Fibroblast of upper back skin (primary cell): ENCODE measurements around the gene ADAMTSL3.
"Not testable (repeated sequence)": the region's sequence is repeated elsewhere in the genome, so short reads cannot be mapped to it uniquely, and the experiment has no call there.

Experiments used
- DNase-seq: peaks from one replicate; pipeline ENCODE4 v3.0.0-alpha.2; 2013

ADAMTSL3 gene

DNA sequence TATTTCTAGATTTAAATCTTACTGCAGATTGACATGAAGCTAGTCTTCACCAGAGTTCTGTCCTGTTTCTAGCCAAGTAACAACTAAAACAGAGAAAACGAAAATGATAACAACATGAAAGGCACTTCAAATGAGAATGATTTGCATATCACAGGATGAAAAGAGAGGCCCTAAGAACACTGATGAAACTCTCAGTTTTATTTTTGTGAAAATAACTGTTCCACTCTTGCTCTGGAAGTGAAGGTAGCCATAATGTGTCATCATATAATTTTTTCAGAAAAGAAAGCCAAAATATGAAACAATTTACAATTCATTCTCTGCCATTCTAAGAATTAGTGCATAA lies 274.4 kb downstream of the ADAMTSL3 start:
- DNase-seq: no peak

DNA sequence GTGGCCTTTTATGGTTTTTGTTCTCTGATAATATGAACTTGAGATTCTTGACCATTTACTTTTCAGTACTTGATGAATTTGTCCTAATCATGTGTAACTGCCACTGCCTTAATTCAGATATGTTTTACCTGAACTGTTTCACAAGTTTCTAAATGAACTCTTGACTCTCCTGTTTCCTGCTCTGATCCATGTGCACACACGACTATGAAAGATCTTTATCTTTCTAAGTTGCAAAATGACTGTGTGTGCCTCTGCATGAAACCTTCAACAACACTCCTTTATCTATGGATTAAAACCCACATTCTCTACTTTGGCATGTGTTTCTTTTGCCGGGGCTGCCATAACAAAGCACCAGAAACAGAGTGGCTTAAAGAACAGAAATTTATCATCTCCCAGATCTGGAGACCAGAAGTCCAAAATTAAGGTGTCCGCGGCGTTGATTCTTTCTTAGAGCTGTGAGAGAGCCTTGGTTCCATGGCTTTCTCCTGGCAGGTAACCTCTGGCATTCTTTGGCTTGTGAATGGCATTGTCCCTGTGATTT lies 275.0 kb downstream of the ADAMTSL3 start:
- DNase-seq: no peak

DNA sequence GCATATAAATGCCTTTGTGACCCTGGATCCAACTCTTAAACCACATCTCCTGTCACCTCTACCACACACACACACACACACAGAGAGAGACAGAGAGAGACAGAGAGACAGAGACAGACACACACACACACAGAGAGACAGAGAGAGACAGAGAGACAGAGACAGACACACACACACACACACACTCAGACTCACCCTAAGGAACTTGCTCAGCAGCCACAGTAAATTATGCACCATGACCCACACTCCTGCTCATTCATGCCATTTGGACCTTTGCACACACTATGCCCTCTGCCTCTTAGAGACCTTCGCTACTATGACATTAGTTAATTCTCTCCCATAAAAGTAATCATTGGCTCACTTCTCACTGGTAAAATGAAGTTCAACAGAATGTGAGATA lies 275.7 kb downstream of the ADAMTSL3 start:
- DNase-seq: no peak

DNA sequence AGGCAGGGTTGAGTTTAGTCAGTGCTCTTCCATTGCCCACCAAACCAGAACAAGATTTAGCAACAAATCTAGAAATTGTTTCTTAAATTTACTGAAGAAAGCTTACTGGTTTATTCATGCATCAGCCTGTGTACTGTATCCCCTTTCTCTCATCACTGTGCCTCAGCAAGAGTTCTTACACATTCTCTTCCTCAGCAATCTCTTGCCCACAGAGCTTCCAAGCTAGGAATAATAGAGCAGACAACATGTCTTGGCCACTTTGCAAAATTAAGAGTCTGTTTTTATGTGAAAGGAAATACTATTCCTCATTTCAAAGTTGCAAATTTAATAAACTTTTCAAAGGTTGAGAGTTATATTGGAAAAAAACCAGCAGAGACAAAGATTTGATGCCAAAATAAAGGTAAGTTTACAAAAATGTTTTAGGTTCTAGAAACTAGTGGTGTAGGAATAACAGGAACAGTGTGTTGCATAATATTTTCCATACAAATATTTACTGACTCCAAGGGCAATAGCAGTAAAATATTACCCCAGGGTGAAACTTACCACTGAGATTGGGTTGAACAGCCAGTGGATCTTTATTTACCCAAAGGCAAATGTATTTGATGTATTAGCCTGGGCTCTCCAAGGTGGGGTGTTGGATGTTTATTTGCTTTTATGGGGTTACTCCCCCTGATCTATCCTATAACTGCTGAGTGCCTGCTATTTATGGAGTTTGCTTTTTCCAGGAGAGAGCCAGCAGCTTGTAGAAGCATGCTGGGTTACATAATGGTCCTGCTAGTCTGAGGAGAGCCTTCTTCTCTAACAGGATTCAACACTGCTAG lies 276.7 kb downstream of the ADAMTSL3 start:
- DNase-seq: no peak

DNA sequence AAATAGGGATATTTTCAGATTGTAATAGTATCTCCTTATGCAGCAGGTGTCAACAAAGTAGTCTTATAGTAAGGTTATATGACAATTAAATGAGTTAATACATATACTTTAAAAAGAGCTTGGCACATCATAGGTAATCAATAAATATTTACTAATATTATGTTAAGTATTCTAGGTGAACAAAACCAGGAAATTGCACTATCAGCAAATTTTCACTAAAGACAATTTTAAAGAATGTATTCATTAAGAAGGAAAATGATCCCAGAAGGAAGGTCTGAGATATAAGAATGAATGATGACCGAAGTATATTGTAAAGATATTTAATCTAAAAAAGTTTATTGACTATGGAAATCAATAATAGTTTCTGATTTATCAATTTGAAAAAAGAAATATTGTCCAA lies 281.9 kb downstream of the ADAMTSL3 start:
- no peak for DNase-seq

DNA sequence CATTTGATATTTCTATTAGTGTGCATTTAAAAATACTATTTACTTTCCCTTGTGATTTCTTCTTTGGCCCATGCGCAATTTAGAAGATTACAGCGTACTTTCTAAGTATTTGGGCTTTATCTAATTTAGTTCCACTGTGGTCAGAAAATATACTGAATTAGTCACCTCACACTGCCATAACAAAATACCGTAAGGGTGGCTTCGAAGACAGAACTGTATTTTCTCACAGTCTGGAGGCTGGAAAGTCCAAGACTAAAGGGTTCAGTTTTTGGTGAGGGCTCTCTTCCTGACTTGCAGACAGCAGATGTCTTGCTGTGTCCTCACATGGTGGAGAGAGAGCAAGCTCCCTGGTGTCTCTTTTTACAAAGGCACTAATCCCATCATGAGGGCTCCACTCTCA lies 286.2 kb downstream of the ADAMTSL3 start:
- no peak for DNase-seq

DNA sequence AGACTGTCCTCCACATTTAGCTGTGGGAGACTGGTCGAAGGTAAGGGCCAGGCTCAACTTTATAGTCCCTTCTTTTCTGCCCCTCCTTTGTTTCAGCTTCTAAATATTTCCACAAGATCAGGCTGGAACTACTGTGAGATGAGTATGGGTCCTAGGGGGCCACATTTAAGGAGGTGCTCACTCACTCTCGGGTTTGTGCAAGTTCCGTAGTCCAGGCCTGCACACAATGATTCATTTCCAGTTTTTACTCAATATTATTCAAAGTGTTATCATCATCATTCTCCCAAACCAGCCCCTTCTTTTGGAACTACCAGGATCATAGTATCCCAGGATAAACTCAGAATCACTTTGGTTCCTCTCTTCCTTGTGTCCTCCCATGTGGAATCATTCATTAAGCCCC lies 289.1 kb downstream of the ADAMTSL3 start:
- no peak for DNase-seq

DNA sequence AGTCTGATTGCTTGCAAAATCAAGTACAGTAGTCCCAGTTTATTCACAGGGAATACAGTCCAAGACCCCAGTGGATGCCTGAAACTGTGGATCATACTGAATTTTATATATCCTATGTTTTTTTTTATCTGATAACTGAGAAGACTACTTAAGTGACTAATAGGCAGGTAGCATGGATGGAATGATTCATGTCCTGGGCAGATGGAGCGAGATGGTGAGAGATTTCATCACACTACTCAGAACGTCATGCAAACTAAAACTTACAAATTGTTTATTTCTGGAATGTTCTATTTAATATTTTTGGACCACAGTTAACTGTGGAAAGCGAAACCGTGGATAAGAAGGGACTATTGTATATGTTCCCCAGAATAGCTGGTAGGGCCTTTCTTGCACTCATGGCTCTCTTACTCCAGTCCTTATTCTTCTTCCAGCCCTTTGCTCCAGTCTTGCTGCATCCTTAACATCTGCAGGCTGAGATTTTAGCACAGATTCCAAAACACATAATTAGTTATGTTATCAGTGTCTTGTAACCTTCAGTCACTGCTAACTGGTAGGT lies 290.0 kb downstream of the ADAMTSL3 start:
- DNase-seq: peak; percentile 53

DNA sequence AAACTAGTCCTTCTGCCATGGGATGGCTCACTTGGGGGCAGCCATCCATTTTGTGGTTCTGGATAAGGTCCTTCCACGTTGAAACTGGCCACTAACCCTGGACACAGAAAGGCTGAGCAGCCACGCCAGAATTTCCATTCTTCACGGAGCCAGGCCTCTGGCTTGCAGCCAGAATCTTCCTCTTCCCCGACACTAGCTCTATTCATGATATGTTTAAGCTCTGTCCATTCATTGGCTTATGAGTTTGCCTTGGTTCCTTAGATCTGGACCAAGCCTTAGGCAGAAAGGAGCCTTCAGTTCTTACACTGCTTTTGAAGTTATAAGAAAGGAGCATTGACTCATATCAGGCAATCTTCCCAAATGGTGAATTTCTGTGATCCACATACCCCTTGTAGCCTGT lies 293.2 kb downstream of the ADAMTSL3 start:
- no peak for DNase-seq

DNA sequence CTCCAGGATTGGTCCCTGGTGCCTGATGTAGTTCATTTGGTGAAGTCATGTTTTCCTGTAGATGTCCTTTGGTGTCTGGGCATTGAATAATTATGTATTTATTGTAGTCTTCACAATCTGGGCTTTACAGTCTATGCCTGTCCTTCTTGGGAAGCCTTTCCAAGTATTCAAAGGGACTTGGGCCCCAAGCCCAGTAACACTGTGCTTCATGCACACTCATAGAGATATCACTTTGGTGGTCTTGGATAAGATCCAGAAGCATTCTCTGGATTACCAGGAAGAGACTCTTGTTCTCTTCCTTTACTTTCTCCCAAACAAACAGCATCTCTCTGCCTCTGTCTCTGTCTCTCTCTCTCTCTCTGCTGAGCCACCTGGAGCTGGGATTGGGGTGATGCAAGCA lies 300.6 kb downstream of the ADAMTSL3 start:
- DNase-seq: peak; percentile 4

DNA sequence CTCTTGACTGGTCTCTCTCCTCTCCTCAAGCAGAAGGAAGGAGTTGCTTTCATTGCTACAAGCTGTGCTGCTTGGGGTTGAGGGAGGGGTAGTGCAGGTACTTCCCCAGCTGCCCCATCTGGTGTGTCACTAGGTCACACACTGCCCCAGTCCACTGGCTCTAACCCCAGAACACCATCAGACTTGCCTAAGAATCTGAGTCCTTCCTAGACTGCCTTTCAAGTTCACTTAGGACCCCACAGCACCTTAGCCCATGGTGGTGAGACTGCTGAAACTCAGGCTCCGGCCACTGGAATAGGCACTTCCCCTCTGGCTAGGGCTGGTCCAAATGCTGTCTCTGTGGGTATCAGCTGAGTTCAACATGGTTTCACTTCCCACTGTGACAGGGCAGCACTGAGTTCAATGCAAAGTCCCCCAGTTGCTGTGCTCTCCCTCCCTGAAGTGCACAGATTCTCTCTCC lies 301.9 kb downstream of the ADAMTSL3 start:
- DNase-seq: no peak

DNA sequence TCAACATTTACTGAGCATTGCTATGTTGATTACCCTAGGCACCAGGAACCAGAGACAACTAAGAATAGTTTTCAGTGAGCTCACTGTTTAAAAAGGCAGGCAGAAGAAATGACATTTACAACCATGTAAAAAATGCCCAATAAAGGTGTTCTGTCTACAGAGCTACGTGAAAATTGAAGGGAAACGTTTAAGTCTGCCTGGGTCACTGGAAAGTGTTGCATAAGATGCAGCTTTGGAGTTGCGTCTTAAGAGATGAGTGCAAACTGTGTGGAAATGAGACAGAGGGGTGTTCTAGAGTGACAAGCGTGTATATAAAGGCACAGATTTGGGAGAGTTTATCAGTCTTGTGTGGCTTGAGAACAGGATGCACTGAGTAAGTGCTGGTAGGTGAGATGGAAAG lies 303.0 kb downstream of the ADAMTSL3 start:
- no peak for DNase-seq

DNA sequence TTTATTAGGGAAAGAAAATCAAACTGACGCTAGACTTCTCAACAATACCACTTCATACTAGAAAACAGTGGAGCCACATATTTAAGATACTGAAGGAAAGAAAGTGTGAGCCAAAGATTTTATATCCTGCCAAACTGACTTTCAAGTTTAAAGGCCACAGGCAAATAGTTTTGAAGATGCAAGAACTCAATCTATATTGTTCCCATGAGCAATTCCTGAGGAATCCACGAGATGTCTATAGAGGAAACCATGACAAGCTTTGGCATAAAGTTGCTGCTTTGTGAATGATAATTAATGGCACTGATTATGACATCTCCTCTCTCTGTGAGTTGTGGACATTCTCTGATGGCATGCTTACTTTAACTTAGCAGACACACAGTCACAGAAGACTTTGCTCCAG lies 305.6 kb downstream of the ADAMTSL3 start:
- DNase-seq: peak; percentile 12

DNA sequence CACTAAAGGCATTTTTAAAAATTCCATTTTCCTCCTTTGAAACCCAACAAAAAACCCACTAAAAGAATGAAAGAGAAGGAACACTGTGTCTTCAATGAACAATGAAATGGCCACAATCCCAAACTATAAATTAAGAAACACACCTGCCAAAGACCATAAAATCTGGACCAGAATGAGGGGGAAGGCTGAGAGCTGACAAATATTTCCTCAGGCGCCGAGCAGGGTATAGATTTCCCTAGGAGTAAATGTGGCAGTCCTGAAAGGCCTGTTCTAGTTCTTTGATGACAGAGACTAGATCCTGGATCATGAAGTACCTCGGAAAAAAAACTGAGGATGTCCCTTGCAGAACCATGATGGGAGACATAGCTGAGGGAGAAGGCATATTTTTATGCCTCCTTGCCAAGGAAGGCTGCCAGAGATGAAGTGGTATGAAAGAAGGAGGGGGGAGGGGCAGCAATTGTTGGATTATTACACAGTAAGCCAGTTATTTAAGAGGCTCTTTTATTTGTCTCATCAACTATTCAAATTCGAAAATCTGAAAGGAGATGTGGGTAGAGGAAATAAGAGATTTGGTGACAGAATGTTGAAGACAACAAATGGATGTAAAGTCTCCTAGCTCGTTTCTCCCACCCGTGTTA lies 306.4 kb downstream of the ADAMTSL3 start:
- no peak for DNase-seq

DNA sequence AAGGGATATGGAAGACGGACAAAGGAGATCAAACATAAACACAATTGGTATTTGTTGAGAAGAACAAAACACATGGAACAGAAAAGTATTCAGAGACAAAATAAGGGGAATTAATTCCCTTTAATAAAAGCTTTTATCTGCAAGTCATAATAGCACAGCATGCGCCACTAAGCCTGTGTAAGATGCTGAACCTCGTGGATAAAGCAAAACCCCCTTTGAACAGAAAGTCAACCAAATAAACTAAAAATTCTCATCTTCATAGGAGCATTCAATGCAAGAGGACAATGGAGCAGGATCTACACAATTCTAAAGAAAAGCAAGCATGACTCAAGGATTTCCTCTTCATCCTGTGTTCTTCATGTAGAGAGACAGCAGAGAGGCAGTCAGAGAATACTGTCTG lies 307.4 kb downstream of the ADAMTSL3 start:
- no peak for DNase-seq

DNA sequence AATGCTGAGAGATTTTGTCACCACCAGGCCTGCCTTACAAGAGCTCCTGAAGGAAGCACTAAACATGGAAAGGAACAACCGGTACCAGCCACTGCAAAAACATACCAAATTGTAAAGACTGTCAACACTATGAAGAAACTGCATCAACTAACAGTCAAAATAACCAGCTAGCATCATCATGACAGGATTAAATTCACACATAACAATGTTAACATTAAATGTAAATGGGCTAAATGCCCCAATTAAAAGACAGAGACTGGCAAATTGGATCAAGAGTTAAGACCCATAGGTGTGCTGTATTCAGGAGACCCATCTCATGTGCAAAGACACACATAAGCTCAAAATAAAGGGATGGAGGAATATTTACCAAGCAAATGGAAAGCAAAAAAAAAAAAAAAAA lies 311.0 kb downstream of the ADAMTSL3 start:
- not testable (repeated sequence) for DNase-seq

DNA sequence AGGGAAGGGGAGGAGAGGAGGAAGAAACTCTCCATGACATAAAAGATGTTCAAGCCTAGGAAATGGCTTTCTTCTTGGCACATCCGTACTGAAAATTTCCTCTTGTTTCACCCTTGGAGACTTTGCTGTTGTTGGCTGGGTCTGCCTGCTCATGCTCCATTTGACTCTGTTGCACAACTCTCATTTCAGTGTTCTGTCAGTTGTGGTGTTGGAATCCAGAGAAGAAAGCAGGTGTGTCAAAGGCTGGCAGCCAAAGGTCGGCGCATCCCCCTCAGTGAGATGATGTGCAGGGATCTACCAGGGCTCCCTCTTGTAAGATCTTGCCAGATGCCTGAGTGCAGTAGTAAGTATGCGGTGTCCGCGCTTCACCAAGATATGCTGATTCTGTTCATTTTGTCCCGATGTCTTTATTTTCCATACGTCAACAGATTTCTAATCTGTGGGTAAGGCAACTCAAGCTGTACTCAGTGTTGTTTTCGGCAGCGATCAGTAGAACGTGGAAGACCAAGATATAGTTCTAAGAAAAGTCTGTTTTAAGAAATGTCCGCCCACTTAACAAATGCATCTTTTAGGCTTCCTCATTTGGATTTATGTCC lies 316.5 kb downstream of the ADAMTSL3 start:
- DNase-seq: peak; percentile 31

DNA sequence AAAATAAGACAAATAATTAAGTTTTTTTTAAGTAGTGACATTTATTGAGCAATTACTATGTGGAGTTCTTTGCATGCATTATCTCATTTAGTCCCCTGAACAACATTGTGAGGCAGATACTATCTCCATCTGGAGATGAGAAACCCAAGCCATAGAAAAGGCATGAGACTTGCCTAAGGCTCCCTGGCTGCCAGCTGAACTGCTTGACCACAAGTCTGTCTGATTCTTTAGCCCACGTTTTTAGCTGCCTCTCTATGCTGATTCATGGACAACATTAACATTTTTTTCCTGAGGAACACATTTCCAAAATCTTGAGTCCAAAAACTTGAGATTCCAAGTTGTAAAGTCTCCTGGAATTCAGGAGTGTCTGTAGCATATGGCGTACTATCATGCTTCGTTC lies 318.1 kb downstream of the ADAMTSL3 start:
- peak; percentile 52 for DNase-seq

DNA sequence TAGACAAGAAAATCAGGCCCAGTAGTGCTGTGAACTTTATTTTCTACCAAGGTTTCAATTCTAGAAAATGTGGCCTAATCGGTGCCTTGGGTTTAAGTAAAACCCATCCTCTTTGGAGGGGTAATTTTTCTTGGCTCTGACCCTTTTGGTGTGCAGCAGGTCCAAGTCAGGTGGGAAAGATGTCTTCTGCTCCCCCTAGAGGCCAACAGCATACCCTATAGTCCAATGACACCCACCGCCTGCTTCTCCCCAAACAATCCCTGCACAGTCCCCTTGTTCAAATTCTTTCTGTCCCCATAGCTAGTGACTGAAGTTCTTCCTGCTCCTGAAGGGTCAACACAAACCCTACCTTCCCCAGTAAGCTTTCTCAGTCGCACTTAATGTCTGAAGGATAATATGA lies 319.9 kb downstream of the ADAMTSL3 start:
- DNase-seq: no peak

DNA sequence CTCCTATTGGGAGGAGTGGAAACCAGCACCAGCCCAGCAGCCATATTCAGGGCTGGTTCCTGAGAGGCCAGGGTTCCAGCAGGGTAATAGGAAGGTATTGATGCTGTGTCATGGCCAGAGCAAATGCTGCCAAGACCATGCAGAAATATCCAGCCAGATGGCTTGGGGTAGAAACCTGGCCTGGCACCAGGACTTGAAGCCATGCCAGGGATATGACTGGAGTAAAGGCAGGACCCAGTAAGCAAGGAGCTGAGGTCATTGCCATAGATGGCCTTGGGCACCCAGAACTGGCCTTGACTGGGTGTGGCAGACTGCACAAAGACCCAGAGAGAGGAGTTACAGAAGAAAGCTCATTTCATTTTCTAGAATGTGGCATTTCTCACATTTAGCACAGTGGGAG lies 324.1 kb downstream of the ADAMTSL3 start:
- no peak for DNase-seq

DNA sequence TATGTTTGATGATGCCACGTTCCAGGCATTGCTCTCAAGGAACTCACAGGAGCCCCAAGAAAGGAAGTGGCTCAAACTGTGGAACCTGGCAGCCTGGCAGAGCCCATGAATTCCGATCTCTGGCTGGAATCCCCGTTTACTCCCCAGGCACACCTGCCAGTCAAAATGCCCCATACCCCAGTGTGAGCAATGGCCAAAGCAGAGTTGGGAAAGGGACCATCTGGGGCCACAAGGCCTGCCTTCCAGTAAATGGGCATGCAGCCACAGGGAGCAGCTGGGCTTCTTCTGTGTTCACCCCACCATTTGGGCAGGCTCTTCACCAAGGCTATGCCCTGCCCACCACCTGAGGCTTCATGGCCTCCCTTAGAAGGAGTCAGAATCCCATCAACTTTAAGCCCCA lies 324.7 kb downstream of the ADAMTSL3 start:
- no peak for DNase-seq

DNA sequence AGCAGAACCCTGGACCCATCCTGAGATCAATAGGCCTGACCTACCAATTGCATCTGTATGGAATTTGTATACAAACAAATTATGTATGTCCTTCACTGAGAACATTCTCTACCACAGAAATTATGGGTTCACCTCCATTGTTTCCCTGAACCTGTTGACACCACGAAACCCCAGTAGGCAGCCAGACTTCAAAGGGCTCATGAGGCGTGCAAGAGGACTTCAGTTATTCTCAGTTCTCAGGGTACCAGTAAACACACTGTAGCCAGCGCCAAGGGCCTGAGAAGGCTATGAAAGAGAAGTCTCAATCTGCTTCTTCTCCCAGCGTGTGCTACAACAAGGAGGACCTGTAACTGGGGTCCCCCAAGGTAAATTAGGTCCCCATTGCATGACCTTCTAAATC lies 326.7 kb downstream of the ADAMTSL3 start:
- DNase-seq: no peak

DNA sequence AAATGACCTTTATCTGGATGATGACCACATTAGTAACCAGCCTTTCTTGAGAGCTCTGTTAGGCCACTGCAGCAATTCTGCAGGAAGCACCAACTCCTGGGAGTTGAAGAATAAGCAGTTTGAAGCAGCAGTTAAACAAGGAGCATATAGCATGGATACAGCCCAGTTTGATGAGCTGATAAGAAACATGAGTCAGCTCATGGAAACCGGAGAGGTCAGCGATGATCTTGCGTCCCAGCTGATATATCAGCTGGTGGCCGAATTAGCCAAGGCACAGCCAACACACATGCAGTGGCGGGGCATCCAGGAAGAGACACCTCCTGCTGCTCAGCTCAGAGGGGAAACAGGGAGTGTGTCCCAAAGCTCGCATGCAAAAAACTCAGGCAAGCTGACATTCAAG lies 328.8 kb downstream of the ADAMTSL3 start:
- no peak for DNase-seq
